Measurements from ENCODE around the gene KCNH1.
"Not testable (repeated sequence)": the region's sequence is repeated elsewhere in the genome, so short reads cannot be mapped to it uniquely, and the experiment has no call there.

KCNH1 gene

GRCh38 chr1:211009944-211010343 lies 124.0 kb downstream of the KCNH1 start:
- H3K4me3 ChIP-seq (ENCODE audit: low read length): no peak overlapping the region

GRCh38 chr1:211007830-211008229 lies 126.1 kb downstream of the KCNH1 start:
- TF ChIP-seq CTCF (IDR thresholded peaks at IDR 0.05; ENCODE audit: insufficient read depth, low read depth, low read length, missing control alignments): no peak
- H3K4me3 ChIP-seq (ENCODE audit: low read length): no peak overlapping the region
- DNase-seq (ENCODE audit: low read depth): no peak

More at GRCh38 chr1:211009944-211010343, 124.0 kb downstream of the KCNH1 start:
- no peak for DNase-seq (ENCODE audit: low read depth)
- no peak for TF ChIP-seq CTCF (IDR thresholded peaks at IDR 0.05; ENCODE audit: insufficient read depth, low read depth, low read length, missing control alignments)

GRCh38 chr1:210995931-210996330 lies 138.0 kb downstream of the KCNH1 start:
- DNase-seq (ENCODE audit: low read depth); H3K4me3 ChIP-seq (ENCODE audit: low read length): not testable (repeated sequence)

GRCh38 chr1:210992837-210993236 lies 141.1 kb downstream of the KCNH1 start:
- DNase-seq (ENCODE audit: low read depth): no peak
- H3K4me3 ChIP-seq (ENCODE audit: low read length): no peak overlapping the region
- TF ChIP-seq CTCF (IDR thresholded peaks at IDR 0.05; ENCODE audit: insufficient read depth, low read depth, low read length, missing control alignments): no peak

DNA sequence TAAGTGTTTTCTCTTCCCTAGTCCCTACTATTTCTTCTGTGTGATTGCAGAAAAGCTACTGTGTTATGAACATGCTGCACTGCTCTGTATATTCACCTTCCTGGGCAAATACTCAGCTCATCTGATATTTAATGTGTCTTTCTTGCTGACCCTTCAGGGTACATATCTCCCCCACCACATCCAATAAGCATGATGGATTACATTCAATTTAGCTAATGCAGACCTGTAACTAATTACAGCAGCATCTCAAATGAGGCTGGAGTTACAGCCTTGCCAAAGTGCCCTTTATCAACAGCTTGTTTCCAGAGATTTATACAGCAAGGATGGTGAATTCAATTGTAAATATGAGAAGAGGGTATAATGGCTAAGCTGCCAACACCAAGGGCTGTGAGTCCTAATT lies 144.0 kb downstream of the KCNH1 start:
- TF ChIP-seq CTCF (IDR thresholded peaks at IDR 0.05; ENCODE audit: insufficient read depth, low read depth, low read length, missing control alignments): no peak
- DNase-seq (ENCODE audit: low read depth): no peak

DNA sequence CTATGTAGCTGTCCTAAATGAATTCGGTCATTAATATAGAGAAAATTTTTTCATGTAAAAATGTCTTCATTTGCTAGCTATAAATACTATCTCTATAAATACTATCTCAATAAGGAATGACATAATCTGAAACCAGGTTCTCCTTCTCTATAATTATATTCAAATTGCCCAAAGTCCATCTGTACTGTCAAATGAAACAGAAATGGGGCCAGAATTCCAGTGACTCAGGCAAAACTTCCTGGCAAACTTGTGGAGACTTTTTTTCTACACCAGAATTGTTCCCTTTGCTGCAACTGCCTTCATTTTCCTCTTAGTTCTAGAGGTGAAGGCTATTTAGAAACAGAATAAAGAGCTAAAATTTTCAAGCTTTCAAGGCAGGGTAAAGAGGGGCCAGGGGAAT lies 152.5 kb downstream of the KCNH1 start:
- no peak for DNase-seq (ENCODE audit: low read depth)
- H3K4me3 ChIP-seq (ENCODE audit: low read length): no peak overlapping the region
- TF ChIP-seq CTCF (IDR thresholded peaks at IDR 0.05; ENCODE audit: insufficient read depth, low read depth, low read length, missing control alignments): no peak

More for the DNA sequence above, 144.0 kb downstream of the KCNH1 start:
- no peak overlapping the region for H3K4me3 ChIP-seq (ENCODE audit: low read length)

DNA sequence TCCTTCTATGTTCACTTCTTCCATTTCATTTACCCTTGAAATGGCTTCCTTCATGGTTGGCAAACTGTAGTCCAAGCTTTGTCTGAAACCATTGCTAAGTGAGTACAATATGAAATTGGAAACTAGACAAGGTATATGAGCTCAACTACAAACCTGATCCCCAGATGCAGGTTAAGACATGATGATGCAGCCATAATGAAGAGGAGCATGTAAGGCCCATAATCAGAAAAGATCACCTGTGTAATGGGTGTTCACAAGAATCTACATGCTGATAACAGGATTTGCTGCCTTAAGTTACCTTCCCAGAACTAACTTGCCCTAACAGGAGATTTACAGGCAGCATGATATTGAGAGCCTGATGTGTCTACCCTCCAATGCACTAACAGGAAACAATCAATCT lies 153.9 kb downstream of the KCNH1 start:
- H3K4me3 ChIP-seq (ENCODE audit: low read length): no peak overlapping the region
- TF ChIP-seq CTCF (IDR thresholded peaks at IDR 0.05; ENCODE audit: insufficient read depth, low read depth, low read length, missing control alignments): no peak
- DNase-seq (ENCODE audit: low read depth): no peak

DNA sequence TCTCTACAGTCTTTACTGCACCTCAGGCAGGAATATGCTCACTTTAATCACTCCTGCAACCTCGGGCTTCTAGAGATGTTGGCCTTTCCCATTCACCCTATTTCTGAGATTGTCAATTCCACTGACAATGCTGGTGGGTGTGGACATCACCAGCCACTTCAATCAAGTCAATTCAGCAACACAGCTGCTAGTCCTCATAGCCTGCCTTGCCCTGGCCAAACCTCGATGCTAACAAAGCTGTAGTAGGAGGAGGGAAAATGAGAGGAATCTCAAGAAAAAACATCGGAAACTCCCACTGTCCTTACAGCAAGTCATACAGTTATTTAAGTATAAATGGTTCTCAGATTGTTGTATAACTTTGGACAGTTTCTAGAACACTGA lies 155.0 kb downstream of the KCNH1 start:
- no peak overlapping the region for H3K4me3 ChIP-seq (ENCODE audit: low read length)
- DNase-seq (ENCODE audit: low read depth): no peak
- no peak for TF ChIP-seq CTCF (IDR thresholded peaks at IDR 0.05; ENCODE audit: insufficient read depth, low read depth, low read length, missing control alignments)

All from epithelial cell of esophagus (primary cell).